Right lobe of liver (tissue), 6 donors: ENCODE data around the gene TMEM19. TPM values are rescaled to one million over a fixed set of nuclear protein-coding genes. Genes with fewer than 3 reads are reported as not detected.

ENCODE experiments used
- ATAC-seq, 4 donors: fragments of 200-7000 bp; cut with Tn5 transposase; one replicate each; pipeline ENCODE4 v1.9.1; 2020; ENCODE audit warnings: mild to moderate bottlenecking in 4 of 4, moderate library complexity in 4 of 4
- DNase-seq, 3 donors: peaks; one replicate each; pipeline ENCODE4 v3.0.0-alpha.2; 2020
- H3K27ac ChIP-seq, 3 donors: fragments of 200-600 bp; one replicate each; pipeline ENCODE4 v1.8.0; 2022
- H3K27me3 ChIP-seq, 2 donors: fragments of 200-600 bp; one replicate each; pipeline ENCODE4 v1.8.0; 2022
- H3K36me3 ChIP-seq, 4 donors: fragments of 200-600 bp; sonication (generic) in 1 of 4; one replicate each; pipeline versions ENCODE4 v1.5.1 to v1.8.0; 2017 to 2022; ENCODE audit warnings: control low read depth in 1 of 4
- H3K4me1 ChIP-seq, 4 donors: fragments of 200-600 bp; sonication (generic) in 1 of 4; one replicate each; pipeline versions ENCODE4 v1.5.1 to v1.8.0; 2017 to 2022; ENCODE audit warnings: control low read depth in 1 of 4
- H3K4me3 ChIP-seq, 3 donors: fragments of 200-600 bp; one replicate each; pipeline ENCODE4 v1.8.0; 2022
- H3K9me3 ChIP-seq, 4 donors: fragments of 200-600 bp; sonication (generic) in 1 of 4; one replicate each; pipeline versions ENCODE4 v1.5.1 to v1.8.0; 2017 to 2022; ENCODE audit warnings: control low read depth in 1 of 4
- CTCF ChIP-seq, 4 donors: fragments of 200-600 bp in 3 of 4; fragments of 450-650 bp in 1 of 4; IDR thresholded peaks; one replicate each; pipeline versions ENCODE4 v1.5.1 to v1.8.0; 2016 to 2022; ENCODE audit warnings: antibody characterized with exemption in 4 of 4, mild to moderate bottlenecking in 2 of 4
- POLR2A ChIP-seq: fragments of 450-650 bp; IDR thresholded peaks from one replicate; pipeline ENCODE4 v1.6.1; 2017; ENCODE audit warnings: antibody characterized with exemption, mild to moderate bottlenecking
- WGBS: methylation state at CpG from one replicate; pipeline ENCODE4 v1.1.6; 2018; ENCODE audit warnings: low coverage, low lambda C conversion rate; ENCODE audit not compliant: insufficient coverage; ENCODE audit errors: missing lambda C conversion rate; 5-methylcytosine and 5-hydroxymethylcytosine counted together
- intact Hi-C, 2 donors: fragments of 100-400 bp; cut with DNase I; formaldehyde crosslinking; loops; one replicate each; pipeline versions ENCODE4 v1.11.2 to v1.14.1; 2022
- total RNA-seq, 6 experiments: library from RNA; depleted of rRNA in 2 of 6; stranded (reverse); fragments of >200 nt in 2 of 6; fragmentation: NEBNext Ultra II Directional in 3 of 6; extraction: Animal tissue kit (Norgen Biotek cat#: 25700) in 3 of 6; gene quantifications; one replicate each; pipeline versions ENCODE4 v1.1.0 to v1.2.4, GENCODE V29; 2016 to 2023
- donor health status: DM: no; HTN: yes; CAD: no.
- donor health status: DM: no; HTN: no; CAD: no.
- donor health status: DM: no; HTN: no; CAD: no.
- donor health status: DM: no; HTN: yes; CAD: no.
- donor health status: DM: no; HTN: yes; CAD: no.

Gene TMEM19
- total RNA-seq, 6 experiments from 2014 or later, result 11.2 to 18.9 (median 15.7) TPM

DNA sequence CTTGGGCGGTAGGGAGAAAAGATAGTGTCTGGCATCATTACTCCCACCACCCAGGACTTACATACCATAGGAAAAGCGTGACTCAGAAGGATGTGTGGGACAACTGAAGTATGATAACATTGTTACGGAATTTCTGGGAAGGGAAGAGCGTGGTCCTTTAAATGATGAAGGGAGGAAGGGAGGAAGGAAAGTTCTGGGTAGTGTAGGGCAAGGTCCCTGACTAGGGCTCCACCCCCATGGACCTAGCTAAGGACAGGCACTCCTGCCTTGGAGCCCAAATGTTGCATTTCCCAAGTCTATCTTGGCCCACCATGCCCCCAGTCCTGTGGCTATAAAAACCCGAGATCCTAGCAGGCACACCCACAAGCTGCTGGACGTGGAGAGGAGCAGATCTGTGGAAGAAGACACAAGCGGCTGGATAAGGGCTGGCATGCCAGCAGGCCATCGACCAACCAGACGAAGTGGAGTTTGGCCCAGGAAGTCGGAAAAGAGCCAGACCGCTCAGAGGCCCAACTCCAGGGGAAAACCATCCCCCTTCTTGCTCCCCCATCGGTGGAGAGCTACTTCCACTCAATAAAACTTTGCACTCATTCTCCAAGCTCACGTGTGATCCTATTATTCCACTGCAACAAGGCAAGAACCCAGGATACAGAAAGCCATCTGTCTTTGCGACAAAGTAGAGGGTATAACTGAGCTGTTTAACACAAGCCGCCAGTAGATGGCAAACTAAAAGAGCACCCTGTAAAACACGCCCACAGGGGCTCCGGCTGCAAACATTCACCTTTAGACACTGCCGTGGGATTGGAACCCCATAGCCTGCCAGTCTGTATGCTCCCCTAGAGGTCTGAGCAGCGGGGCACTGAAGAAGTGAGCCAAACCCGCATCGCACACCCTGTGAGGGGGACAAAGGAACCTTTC, 45.8 kb downstream of the TMEM19 start:
- H3K9me3 ChIP-seq, result no peaks in the 10 kb centered on the region
- peak overlapping the region in 1 of 3 donors; percentile 2 for H3K4me3 ChIP-seq
- intact Hi-C loops, result no loop called here
- no peaks in the 10 kb centered on the region for H3K36me3 ChIP-seq
- DNase-seq, result peak in 1 of 3 donors; percentile 55
- H3K27me3 ChIP-seq, result no peaks in the 10 kb centered on the region
- TF ChIP-seq POLR2A, result no peak
- TF ChIP-seq CTCF (IDR thresholded peaks at IDR 0.05), result peak in 1 of 4 donors; percentile 9
- peaks cover 0 to 2% (median 0%) of the 10 kb centered on the region in 4 donors for H3K4me1 ChIP-seq
- ATAC-seq, result peak; percentile 28 to 85 (median 64)
- 51% methylated on average over 11 of the region's 21 CpGs for WGBS
- no peak overlapping the region for H3K27ac ChIP-seq

- DNase-seq (no peak), ATAC-seq (no peak)
- Histone ChIP-seq H3K27ac (no peak overlapping the region), H3K4me1 (no peaks in the 10 kb centered on the region), H3K36me3 (no peaks in the 10 kb centered on the region), H3K4me3 (peak overlapping the region in 1 of 3 donors; percentile 2), H3K27me3 (no peaks in the 10 kb centered on the region), H3K9me3 (no peaks in the 10 kb centered on the region)
- intact Hi-C loops, result no loop called here
- WGBS, result 60% methylated on average over 3 of the region's 3 CpGs
- TF ChIP-seq CTCF (IDR thresholded peaks at IDR 0.05), result no peak
Measured at GRCh38 chr12:71732357-71732712, 46.5 kb downstream of the TMEM19 start.

- ATAC-seq (no peak), DNase-seq (no peak)
- Histone ChIP-seq H3K27me3 (no peaks in the 10 kb centered on the region), H3K9me3 (no peaks in the 10 kb centered on the region), H3K4me3 (no peak overlapping the region), H3K36me3 (no peaks in the 10 kb centered on the region), H3K27ac (no peak overlapping the region), H3K4me1 (no peaks in the 10 kb centered on the region)
- WGBS, result 100% methylated on average over 1 of the region's 1 CpG
- TF ChIP-seq POLR2A (no peak), CTCF (IDR thresholded peaks at IDR 0.05) (no peak)
- intact Hi-C loops, result no loop called here
Measured at GRCh38 chr12:71737197-71737596, 51.3 kb downstream of the TMEM19 start.

GRCh38 chr12:71742998-71743397, 57.1 kb downstream of the TMEM19 start:
- WGBS, result 92% methylated on average over 1 of the region's 1 CpG
- intact Hi-C loops, result no loop called here
- no peaks in the 10 kb centered on the region for H3K27me3 ChIP-seq
- DNase-seq (no peak), ATAC-seq (no peak)
- no peaks in the 10 kb centered on the region for H3K4me1 ChIP-seq
- H3K4me3 ChIP-seq, result no peak overlapping the region
- H3K9me3 ChIP-seq, result no peaks in the 10 kb centered on the region
- H3K27ac ChIP-seq, result no peak overlapping the region
- no peak for TF ChIP-seq POLR2A
- no peak for TF ChIP-seq CTCF (IDR thresholded peaks at IDR 0.05)
- H3K36me3 ChIP-seq, result no peaks in the 10 kb centered on the region
